HepG2 (cell line): ENCODE measurements around the gene BPIFB6. TPM values are rescaled to one million over a fixed set of nuclear protein-coding genes. Genes with fewer than 3 reads are reported as not detected.

Experiments
- GTF3A ChIP-seq: sonication (generic); formaldehyde crosslinking; conservative IDR thresholded peaks from 2 replicates; pipeline ENCODE4 v1.4.0; 2020; ENCODE audit warnings: mild to moderate bottlenecking, missing genetic modification reagents
- KDM4B ChIP-seq: sonication (generic); formaldehyde crosslinking; IDR thresholded peaks from 2 replicates; pipeline ENCODE4 v1.4.0; 2020; ENCODE audit warnings: missing genetic modification reagents
- MTA1 ChIP-seq: sonication (generic); formaldehyde crosslinking; IDR thresholded peaks from 2 replicates; pipeline ENCODE4 v1.4.0; 2020; ENCODE audit warnings: missing genetic modification reagents, mild to moderate bottlenecking, borderline replicate concordance
- MYNN ChIP-seq: sonication (generic); formaldehyde crosslinking; IDR thresholded peaks from 2 replicates; pipeline ENCODE4 v1.4.0; 2020; ENCODE audit warnings: mild to moderate bottlenecking, low read depth, missing genetic modification reagents
- NR2F2 ChIP-seq: IDR thresholded peaks from 2 replicates; pipeline ENCODE4 v1.6.1; 2012; ENCODE audit warnings: low read depth, inconsistent platforms, borderline replicate concordance
- RARA ChIP-seq: IDR thresholded peaks from 2 replicates; pipeline ENCODE4 v1.6.1; 2016; ENCODE audit warnings: missing genetic modification reagents, missing compliant biosample characterization
- REL ChIP-seq: sonication (generic); formaldehyde crosslinking; conservative IDR thresholded peaks from 2 replicates; pipeline ENCODE4 v1.8.0; 2022; ENCODE audit warnings: mild to moderate bottlenecking, missing genetic modification reagents, moderate library complexity
- SKI ChIP-seq: fragments of 450-650 bp; IDR thresholded peaks from one replicate; pipeline ENCODE4 v1.6.1; 2018; ENCODE audit warnings: mild to moderate bottlenecking; ENCODE audit not compliant: partially characterized antibody
- SMARCE1 ChIP-seq: fragments of 450-650 bp; IDR thresholded peaks from 2 replicates; pipeline ENCODE4 v1.6.1; 2017; ENCODE audit warnings: borderline replicate concordance
- SRSF1 ChIP-seq: fragments of 200-400 bp; formaldehyde crosslinking; optimal IDR thresholded peaks from 2 replicates; pipeline ENCODE3; 2017; ENCODE audit warnings: mild to moderate bottlenecking, low read depth, low read length, moderate library complexity
- SRSF9 ChIP-seq: fragments of 200-400 bp; formaldehyde crosslinking; IDR thresholded peaks from 2 replicates; pipeline ENCODE4 v1.6.1; 2018; ENCODE audit warnings: borderline replicate concordance, mild to moderate bottlenecking, low read depth, low read length; ENCODE audit not compliant: insufficient read depth, poor library complexity, severe bottlenecking
- TMF1 ChIP-seq: sonication (generic); formaldehyde crosslinking; IDR thresholded peaks from 2 replicates; pipeline ENCODE4 v1.8.1; 2022; ENCODE audit warnings: low read depth, missing genetic modification reagents
- ZNF451 ChIP-seq: sonication (generic); formaldehyde crosslinking; IDR thresholded peaks from 2 replicates; pipeline ENCODE4 v1.5.0; 2020; ENCODE audit warnings: mild to moderate bottlenecking, missing genetic modification reagents
- polyA plus RNA-seq, 8 experiments: library from polyadenylated mRNA; depleted of rRNA in 3 of 8; stranded (reverse) in 7 of 8; unstranded in 1 of 8; fragments of >200 nt; fragmentation: Illumina TruSeq in 4 of 8; extraction: Trizol in 4 of 8; gene quantifications; 2 replicates each; pipeline versions ENCODE4 v1.2.1 to v1.2.3, GENCODE V29; 2011 to 2016; ENCODE audit warnings: low read depth in 4 of 8, missing spikeins in 1 of 8, mixed read lengths in 1 of 8; ENCODE audit not compliant: insufficient read depth in 1 of 8
- total RNA-seq, 5 experiments: library from RNA; depleted of rRNA; stranded (reverse); fragments of >200 nt; fragmentation: Illumina TruSeq; extraction: Trizol; gene quantifications; 2 replicates each; pipeline ENCODE4 v1.2.3, GENCODE V29; 2016; ENCODE audit warnings: low read depth in 1 of 5
- TF ChIP-seq, protein P1 (sequence below): sonication (generic); formaldehyde crosslinking; IDR thresholded peaks from 2 replicates; pipeline ENCODE4 v1.4.0; 2020; ENCODE audit warnings: mild to moderate bottlenecking, missing genetic modification reagents
- TF ChIP-seq, protein P2 (sequence below): sonication (generic); formaldehyde crosslinking; IDR thresholded peaks from 2 replicates; pipeline ENCODE4 v1.5.0; 2020; ENCODE audit warnings: missing genetic modification reagents
- TF ChIP-seq, protein P3 (sequence below): sonication (generic); formaldehyde crosslinking; IDR thresholded peaks from 2 replicates; pipeline ENCODE4 v1.4.0; 2020; ENCODE audit warnings: missing genetic modification reagents, borderline replicate concordance
- TF ChIP-seq, protein P4 (sequence below): sonication (generic); formaldehyde crosslinking; IDR thresholded peaks from 2 replicates; pipeline ENCODE4 v1.9.0; 2022; ENCODE audit warnings: missing genetic modification reagents, mild to moderate bottlenecking, borderline replicate concordance
- TF ChIP-seq, protein P5 (sequence below): sonication (generic); formaldehyde crosslinking; IDR thresholded peaks from 2 replicates; pipeline ENCODE4 v1.5.0; 2020; ENCODE audit warnings: mild to moderate bottlenecking, missing genetic modification reagents, borderline replicate concordance

The BPIFB6 gene
- total and polyA plus RNA-seq, 2 of the 13 experiments (the other 11 are each of a cell fraction or from before 2014, with no cell fraction given) = 0.13 to 1.7 TPM

DNA sequence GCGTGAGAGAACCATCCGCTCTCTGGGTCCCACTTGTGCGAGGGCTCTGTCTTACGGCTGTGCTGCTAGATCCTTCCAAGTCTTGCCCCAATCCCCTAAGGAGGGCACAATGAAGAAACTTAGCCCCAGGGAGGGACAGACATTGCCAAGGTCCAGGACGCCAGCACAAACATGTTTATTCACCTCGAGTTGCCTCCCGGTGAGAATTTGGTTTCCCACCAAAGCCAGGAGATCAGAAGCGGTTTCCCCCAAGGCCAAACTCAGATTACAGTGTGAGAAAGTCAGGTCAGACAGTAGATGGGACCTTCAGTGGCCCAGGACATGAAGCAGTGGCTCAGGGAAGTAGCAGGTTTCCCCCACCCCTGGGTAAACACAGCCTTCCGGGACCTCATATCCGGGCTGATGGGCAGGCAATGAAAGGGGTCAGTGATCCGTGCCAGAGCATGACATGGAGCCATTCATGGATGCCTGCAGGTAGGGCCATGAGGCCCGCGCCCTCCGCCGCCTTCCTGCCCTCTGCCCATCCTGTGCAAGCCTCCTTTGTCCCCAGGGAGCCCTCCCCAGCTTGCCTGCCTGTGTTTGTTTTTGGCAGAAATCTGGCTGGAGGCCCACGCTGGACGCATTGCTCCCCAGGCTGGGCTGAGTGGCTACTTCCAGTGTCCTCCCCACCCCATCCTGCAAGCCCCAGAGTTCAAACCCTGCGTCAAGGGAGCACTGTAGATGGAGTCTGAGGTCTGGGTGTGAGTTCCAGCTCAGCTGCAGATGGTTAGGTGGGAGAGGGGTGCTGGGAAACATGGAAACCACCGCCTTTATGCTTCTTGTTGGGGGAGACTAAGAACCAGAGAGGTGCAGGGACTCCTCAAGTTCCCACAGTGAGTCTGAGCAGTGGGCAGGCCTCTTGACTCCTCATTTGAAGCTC, 22.0 kb upstream of the BPIFB6 start (continued):
- TF ChIP-seq, protein P1, sequence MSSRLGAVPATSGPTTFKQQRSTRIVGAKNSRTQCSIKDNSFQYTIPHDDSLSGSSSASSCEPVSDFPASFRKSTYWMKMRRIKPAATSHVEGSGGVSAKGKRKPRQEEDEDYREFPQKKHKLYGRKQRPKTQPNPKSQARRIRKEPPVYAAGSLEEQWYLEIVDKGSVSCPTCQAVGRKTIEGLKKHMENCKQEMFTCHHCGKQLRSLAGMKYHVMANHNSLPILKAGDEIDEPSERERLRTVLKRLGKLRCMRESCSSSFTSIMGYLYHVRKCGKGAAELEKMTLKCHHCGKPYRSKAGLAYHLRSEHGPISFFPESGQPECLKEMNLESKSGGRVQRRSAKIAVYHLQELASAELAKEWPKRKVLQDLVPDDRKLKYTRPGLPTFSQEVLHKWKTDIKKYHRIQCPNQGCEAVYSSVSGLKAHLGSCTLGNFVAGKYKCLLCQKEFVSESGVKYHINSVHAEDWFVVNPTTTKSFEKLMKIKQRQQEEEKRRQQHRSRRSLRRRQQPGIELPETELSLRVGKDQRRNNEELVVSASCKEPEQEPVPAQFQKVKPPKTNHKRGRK (CRISPR knock-in tag) = peak; percentile 83; the same call in 1 of the 2 replicates
- TF ChIP-seq SMARCE1 = no peak
- no peak for TF ChIP-seq TMF1 (CRISPR knock-in tag)
- no peak for TF ChIP-seq SRSF9
- peak; percentile 99 for TF ChIP-seq MTA1 (CRISPR knock-in tag)
- peak; percentile 96 for TF ChIP-seq KDM4B (CRISPR knock-in tag)
- TF ChIP-seq ZNF451 (CRISPR knock-in tag) = peak; percentile 88
- peak; percentile 98 for TF ChIP-seq RARA (CRISPR knock-in tag)
- TF ChIP-seq GTF3A (CRISPR knock-in tag) = peak; percentile 99
- TF ChIP-seq NR2F2 = peak; percentile 84
- TF ChIP-seq MYNN = peak; percentile 27; the same call in 1 of the 2 replicates
- TF ChIP-seq SRSF1 = peak; percentile 83
- TF ChIP-seq, protein P2, sequence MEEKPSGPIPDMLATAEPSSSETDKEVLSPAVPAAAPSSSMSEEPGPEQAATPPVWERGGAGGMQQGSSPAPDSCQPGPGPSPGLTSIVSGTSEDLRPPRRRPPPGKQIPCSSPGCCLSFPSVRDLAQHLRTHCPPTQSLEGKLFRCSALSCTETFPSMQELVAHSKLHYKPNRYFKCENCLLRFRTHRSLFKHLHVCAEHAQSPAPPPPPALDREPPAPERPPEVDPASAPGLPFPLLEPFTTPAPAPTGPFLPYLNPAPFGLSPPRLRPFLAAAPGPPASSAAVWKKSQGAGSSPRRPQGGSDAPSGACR (CRISPR knock-in tag) = peak; percentile 97
- no peak for TF ChIP-seq SKI
- TF ChIP-seq REL (CRISPR knock-in tag) = peak; percentile 69; the same call in 1 of the 2 replicates
- TF ChIP-seq, protein P3, sequence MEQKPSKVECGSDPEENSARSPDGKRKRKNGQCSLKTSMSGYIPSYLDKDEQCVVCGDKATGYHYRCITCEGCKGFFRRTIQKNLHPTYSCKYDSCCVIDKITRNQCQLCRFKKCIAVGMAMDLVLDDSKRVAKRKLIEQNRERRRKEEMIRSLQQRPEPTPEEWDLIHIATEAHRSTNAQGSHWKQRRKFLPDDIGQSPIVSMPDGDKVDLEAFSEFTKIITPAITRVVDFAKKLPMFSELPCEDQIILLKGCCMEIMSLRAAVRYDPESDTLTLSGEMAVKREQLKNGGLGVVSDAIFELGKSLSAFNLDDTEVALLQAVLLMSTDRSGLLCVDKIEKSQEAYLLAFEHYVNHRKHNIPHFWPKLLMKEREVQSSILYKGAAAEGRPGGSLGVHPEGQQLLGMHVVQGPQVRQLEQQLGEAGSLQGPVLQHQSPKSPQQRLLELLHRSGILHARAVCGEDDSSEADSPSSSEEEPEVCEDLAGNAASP (CRISPR knock-in tag) = peak; percentile 96
- TF ChIP-seq, protein P4, sequence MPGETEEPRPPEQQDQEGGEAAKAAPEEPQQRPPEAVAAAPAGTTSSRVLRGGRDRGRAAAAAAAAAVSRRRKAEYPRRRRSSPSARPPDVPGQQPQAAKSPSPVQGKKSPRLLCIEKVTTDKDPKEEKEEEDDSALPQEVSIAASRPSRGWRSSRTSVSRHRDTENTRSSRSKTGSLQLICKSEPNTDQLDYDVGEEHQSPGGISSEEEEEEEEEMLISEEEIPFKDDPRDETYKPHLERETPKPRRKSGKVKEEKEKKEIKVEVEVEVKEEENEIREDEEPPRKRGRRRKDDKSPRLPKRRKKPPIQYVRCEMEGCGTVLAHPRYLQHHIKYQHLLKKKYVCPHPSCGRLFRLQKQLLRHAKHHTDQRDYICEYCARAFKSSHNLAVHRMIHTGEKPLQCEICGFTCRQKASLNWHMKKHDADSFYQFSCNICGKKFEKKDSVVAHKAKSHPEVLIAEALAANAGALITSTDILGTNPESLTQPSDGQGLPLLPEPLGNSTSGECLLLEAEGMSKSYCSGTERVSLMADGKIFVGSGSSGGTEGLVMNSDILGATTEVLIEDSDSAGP (CRISPR knock-in tag) = peak; percentile 96
- TF ChIP-seq, protein P5, sequence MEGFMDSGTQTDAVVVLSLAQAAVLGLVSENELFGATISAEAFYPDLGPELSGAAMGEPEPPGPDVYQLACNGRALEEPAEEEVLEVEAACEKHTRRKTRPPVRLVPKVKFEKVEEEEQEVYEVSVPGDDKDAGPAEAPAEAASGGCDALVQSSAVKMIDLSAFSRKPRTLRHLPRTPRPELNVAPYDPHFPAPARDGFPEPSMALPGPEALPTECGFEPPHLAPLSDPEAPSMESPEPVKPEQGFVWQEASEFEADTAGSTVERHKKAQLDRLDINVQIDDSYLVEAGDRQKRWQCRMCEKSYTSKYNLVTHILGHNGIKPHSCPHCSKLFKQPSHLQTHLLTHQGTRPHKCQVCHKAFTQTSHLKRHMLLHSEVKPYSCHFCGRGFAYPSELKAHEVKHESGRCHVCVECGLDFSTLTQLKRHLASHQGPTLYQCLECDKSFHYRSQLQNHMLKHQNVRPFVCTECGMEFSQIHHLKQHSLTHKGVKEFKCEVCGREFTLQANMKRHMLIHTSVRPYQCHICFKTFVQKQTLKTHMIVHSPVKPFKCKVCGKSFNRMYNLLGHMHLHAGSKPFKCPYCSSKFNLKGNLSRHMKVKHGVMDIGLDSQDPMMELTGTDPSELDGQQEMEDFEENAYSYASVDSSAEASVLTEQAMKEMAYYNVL (CRISPR knock-in tag) = peak; percentile 92; the same call in 1 of the 2 replicates
